GM21576 (cell line): ENCODE results near the gene ARID2.

Experiments
- ATAC-seq: cut with Tn5 transposase; IDR thresholded peaks from one replicate; pipeline ENCODE4 v1.9.1; 2021; ENCODE audit warnings: mild to moderate bottlenecking, moderate library complexity; ENCODE audit not compliant: unreplicated experiment

Gene ARID2

DNA sequence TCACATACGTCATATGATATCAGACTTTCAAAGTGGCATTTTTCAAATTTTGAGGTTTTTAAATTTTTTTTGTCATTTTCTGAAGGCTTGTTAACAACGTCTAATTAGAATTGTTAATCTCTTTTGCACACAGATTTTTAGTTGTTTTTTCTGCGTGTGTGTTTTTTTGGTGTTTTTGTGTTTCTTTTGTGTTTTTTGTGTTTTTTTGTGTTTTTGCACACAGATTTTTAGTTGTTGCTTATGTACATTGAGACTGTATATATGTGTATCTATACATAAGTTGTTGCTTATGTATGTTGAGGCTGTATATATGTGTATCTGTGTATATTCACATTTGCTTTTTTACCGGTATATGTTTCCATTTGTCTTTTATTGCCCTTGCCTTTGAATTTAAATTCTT is 30.8 kb downstream of the ARID2 start:
- ATAC-seq: no peak

DNA sequence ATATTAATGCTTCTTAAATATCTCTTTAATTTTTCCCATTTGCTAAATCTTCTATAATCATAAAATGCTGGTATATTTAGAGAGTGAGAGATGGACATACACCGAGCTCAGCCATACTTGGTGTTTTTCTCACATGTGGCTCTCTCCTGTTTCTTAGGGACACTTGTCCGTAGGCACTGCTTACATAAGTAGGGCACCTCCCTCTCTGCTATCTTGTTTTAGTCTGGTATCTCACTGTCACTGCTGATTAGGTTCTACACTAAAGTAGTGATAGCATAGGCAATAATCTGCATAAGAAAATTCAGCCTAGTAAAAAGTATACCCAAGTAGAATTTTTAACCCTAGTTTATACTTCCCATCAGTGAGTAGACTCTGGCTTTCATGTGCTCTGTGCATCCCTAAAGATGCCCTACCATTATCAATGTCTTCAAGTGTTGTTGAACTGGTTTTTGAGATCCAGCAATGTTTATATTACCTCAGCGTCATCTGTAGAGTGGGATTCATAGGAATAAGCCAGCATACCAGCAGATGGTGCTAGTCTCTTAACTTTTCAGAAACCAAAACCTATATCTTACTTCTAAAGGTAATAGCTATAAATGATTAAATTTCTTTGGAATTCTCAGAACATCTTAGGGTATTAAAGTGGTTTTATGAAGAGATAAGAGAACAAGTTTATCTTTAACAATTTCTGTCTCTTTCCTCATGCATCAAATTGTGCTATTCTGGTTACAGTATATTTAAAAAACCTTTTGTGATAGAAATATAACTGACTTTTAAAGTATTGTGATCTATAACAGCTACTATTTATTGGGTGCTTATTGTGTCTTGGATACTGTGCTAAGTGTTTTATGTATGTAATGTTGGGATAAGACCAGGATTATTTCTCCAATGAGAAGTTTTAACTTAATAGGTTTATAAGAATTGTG is 32.9 kb downstream of the ARID2 start:
- ATAC-seq: no peak

GRCh38 chr12:45763381-45763780 is 33.9 kb downstream of the ARID2 start:
- ATAC-seq: no peak

GRCh38 chr12:45768194-45768593 is 38.7 kb downstream of the ARID2 start:
- ATAC-seq: no peak

DNA sequence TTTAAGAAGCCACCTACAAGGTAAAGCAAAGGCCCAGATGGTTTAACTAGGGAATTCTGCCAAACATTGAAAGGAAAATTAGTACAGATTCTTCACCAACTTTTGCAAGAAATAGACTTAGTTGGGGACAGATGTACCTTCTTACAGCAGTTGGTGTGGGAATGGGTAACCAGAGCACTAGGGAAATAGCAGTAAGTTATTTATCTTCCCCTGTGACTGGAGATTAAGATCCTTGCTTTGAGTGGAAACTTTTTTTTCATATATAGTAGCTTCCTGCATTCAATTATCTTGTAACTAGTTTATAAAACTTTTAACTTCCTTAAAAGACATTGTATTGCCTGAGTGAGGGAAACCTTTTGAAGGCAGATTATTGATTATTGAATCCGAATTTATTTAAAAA is 44.2 kb downstream of the ARID2 start:
- no peak for ATAC-seq

DNA sequence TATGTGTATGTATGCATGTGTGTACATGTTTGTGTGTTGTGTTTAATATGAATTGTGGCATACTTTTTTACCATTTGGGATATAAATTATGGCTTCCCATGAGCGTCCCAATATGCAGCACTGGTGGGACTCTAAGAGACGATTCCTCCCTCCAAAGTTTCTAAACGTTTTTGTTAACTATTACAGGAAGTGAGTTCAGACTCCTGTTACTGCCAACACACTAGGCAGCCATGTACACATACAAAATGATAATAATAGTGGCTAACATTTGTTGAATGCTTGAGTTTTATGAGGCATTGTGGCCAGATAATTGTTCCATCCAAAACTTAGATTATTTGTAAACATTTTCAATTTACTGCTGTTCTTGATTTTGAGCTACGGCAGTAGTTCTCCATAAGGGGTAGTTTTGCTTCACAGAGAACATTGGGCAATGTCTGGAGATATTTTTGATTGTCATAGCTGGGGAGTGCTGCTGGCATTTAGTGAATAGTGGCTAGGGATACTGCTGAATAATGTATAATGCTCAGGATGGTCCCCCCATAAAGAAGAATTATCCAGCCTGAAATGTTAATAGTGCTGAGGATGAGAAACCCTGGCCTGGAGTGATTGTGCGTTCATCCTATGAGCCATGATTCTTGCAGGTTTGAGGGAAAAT is 45.1 kb downstream of the ARID2 start:
- no peak for ATAC-seq

DNA sequence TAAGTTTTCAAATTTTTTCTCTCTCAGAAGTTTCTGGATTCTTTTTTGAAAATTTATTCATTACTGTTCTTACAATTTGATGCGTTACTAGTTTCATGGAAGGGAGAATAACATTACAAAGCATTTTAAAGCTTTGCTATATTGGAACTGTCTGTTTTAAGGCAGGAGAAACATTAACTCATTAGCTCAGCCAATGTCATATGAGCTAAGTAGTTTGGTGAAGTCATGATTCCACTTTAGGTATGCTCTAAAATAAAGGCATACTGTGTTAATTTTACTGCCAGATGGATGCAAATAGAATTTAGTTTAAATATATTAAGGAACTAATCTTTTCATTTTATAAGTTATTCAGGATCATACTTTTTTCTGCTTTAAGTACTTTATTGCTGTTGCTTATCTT is 46.0 kb downstream of the ARID2 start:
- no peak for ATAC-seq

DNA sequence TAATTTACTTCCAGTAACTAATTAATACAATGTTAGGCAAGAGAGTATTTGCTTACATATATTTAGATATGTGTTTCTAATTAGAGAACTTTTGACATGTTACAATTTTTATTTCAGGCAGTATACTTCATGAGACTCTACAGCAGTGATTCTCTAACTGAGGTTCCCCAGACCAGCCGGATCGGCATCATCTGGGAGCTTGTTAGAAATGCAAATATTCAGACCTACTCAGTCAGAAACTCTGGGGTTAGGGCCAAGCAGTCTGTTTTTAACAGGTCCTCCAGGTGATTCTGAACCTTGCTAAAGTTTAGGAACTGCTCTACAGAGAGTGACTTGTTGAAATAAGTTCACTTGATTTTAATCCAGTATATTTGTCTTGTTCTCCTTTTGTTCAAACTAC is 46.5 kb downstream of the ARID2 start:
- no peak for ATAC-seq

DNA sequence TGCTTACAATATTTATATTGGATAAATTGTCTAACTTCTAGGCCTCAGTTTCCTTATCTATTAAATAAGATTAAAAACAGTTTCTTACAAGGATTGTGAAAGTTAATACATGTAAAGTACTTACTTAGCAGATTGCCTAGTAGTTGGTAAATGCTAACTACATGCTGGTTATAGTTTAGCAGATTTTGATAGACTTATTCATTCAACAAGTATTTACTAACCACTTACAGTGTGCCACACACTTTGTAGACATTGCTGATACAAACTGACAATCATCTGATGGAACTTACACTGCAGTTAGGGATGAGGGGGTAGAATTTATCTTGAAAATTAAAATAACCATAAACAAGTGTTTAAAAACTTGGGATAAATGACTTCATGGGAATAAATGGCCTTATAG is 50.4 kb downstream of the ARID2 start:
- no peak for ATAC-seq

DNA sequence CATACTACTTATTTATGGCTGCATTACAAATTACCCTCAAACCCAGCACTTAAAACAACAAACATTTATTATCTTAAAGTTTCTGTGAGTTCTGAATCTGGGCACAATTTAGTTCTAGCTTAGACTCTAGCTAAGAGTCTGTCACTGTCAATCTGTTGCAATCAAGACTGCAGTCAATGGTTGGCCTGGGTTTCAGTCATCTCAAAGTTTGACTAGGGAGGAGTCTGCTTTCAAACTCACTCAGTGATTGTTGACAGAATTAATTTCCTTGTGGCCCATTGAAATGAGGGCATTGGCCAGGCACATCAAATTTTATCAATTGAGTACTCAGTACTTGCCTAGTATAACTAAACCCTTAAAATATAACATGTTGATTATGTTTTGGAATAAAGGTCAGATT is 51.6 kb downstream of the ARID2 start:
- no peak for ATAC-seq

- no peak for ATAC-seq
These were observed 55.8 kb downstream of the ARID2 start for GRCh38 chr12:45785315-45785714.

GRCh38 chr12:45789025-45789424 is 59.5 kb downstream of the ARID2 start:
- ATAC-seq: no peak

DNA sequence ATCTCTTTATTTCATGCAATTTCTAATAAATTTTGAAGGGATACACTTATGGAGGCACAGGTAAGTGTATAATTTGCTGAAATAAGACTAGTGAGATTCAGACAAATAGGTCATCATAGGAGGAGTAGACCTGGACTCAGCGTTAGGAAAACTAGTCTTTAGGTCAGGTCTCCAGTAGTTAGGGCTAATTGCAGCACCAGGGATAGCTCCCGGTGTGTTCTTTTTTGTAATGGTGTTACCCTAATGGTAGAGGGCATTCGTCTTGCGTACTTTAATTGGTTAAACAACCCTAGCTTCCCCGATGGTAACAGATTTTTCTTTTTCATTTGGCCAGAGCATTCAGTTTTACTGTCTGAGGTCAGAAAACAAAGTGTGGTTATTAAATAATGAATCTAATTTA is 64.9 kb downstream of the ARID2 start:
- no peak for ATAC-seq

GRCh38 chr12:45801625-45802024 is 72.1 kb downstream of the ARID2 start:
- ATAC-seq: no peak

- ATAC-seq: no peak
These were observed 73.6 kb downstream of the ARID2 start for GRCh38 chr12:45803111-45803510.

DNA sequence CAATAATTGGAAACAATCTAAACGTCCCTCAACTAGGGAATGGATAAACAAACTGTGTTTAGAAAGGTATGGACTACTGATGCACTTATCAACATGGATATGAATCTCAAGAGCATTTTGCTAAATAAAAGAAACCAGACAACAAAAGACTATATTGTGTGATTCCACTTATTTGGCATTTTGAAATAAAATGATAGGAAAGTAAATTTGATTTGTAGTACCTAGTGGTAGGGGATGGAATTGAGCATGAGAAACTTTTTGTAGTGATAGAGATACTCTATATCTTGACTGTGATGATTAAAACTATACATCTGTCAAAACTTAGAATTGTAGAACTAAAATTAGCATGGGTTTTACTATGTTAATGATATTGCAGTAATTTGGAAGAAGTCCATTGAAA is 87.1 kb downstream of the ARID2 start:
- ATAC-seq: no peak

DNA sequence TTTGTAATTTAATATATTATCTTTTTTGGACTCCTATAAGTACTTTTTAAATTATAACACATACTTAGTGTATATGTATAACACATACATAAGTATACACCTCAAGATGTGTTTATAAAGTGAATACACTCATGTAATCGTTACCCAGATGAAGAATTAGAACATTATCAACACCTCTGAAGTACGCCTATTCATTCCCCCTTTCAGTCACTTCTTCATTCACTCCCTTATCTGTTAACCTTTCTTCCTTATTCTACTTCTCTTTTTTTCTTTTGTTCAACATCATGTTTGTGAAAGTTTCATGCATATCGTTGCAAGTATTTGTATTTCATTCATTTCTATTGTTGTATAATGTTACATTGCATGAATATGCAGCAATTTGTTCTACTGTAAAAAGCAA is 98.5 kb downstream of the ARID2 start:
- peak; percentile 19 for ATAC-seq

DNA sequence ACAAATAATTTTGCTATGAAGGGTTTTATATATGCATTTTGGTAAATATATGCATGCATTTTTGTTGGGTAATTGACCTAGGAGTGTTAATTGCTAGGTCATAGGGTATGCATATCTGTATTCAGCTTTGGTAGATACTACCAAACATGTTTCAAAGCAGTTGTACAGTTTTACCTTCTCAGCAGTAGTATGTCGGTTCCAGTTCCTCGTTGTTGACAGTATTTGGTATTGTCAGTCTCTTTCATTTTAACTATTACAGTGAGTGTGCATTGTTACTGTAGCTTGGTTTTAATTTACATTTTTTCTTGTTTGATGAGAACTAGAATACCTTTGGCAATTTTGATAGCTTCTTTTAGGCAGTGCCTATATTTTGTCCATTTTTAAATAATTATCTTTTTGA is 98.9 kb downstream of the ARID2 start:
- peak; percentile 73 for ATAC-seq

GRCh38 chr12:45831590-45831989 is 102.1 kb downstream of the ARID2 start:
- ATAC-seq: no peak

DNA sequence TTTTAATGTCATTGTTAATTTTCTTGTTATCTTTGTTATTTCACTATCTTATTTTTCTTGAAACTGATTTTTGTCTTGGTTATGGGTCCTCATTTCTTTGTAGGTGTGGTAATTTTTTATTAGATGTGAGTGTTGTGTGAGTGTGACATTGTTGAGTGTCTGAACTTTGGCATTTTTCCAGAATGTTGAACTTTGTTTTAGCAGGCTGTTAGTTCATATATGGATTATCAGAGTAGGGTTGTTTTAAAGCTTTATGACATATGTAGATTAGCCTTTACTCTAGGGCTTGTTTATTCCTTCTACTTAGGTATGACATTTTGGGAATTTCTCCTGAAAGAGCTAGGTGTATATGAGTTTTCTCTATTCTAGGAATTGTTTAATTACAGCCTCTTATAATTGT is 103.9 kb downstream of the ARID2 start:
- ATAC-seq: no peak

DNA sequence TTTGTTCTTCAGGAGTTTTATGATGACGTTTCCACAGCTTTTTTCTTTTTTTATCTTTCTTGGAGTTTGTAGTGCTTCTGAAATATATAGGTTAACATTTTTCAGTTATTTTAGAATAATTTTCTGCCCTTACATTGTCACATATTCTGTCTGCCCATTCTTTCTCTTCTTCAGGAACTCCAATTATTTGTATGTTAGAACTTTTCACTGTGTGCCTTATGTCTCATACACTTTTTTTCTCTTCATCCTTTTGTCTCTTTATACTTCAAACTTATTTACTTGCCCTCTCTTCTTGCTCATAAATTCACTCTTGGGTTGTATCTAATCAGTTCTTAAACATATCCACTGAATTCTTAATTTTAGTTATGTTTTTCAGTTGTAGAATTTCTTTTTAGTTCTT is 105.3 kb downstream of the ARID2 start:
- no peak for ATAC-seq

- no peak for ATAC-seq
These were observed 110.4 kb downstream of the ARID2 start for GRCh38 chr12:45839917-45840316.
